ENCODE measurements around the gene OPCML.

DNA sequence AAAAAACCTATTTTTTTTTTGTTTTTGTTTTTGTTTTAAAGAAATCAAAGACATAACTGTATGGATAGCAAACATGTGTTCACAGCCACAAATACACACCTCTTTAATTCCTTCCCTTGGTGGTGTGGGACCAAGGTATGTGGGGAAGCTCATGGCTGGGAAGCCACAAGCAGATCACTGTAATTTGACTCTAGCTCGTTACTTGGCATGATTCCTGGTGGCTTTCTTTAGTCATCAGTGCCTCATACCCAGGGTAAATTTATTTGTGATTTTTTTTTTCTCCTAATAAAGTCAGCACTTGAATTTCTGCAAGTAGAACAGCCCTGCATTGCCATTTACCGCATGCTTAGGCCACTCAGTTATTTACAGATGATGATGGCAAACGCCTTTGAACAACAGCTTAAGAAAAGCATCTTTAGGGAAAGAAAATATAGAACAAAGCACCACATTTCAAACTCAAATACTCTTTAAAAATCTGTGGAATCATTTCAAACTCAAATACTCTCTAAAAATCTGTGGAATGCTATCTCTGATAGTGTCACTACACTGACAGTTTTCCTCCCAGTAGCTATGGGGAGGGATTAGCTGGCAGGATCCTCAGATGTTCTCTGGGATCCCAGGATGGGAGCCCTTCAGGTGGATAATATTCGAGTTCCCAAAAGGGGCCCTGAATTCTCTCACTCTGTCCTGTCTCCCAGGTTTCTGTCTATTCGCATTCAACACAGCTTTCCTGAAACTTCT, 687.2 kb downstream of the OPCML start:
- TF ChIP-seq, protein P1, sequence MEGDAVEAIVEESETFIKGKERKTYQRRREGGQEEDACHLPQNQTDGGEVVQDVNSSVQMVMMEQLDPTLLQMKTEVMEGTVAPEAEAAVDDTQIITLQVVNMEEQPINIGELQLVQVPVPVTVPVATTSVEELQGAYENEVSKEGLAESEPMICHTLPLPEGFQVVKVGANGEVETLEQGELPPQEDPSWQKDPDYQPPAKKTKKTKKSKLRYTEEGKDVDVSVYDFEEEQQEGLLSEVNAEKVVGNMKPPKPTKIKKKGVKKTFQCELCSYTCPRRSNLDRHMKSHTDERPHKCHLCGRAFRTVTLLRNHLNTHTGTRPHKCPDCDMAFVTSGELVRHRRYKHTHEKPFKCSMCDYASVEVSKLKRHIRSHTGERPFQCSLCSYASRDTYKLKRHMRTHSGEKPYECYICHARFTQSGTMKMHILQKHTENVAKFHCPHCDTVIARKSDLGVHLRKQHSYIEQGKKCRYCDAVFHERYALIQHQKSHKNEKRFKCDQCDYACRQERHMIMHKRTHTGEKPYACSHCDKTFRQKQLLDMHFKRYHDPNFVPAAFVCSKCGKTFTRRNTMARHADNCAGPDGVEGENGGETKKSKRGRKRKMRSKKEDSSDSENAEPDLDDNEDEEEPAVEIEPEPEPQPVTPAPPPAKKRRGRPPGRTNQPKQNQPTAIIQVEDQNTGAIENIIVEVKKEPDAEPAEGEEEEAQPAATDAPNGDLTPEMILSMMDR (CRISPR knock-in tag; IDR thresholded peaks at IDR 0.05), result no peak
- TF ChIP-seq JUN (CRISPR knock-in tag; IDR thresholded peaks at IDR 0.05) (no peak), ZNF792 (CRISPR knock-in tag; IDR thresholded peaks at IDR 0.05) (no peak), SNAI1 (CRISPR knock-in tag; IDR thresholded peaks at IDR 0.05; ENCODE audit: borderline replicate concordance) (no peak)
- TF ChIP-seq, protein P2, sequence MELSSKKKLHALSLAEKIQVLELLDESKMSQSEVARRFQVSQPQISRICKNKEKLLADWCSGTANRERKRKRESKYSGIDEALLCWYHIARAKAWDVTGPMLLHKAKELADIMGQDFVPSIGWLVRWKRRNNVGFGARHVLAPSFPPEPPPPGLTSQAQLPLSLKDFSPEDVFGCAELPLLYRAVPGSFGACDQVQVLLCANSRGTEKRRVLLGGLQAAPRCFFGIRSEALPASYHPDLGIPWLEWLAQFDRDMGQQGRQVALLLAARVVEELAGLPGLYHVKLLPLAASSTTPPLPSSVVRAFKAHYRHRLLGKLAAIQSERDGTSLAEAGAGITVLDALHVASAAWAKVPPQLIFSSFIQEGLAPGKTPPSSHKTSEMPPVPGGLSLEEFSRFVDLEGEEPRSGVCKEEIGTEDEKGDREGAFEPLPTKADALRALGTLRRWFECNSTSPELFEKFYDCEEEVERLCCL (CRISPR knock-in tag; IDR thresholded peaks at IDR 0.05; ENCODE audit: borderline replicate concordance), result no peak

Measured in HepG2 (cell line).